Cardiac fibroblast (primary cell): Measurements from ENCODE around the gene BICRA.
"Not testable (repeated sequence)": the region's sequence is repeated elsewhere in the genome, so short reads cannot be mapped to it uniquely, and the experiment has no call there.

Experiments used
- DNase-seq, 2 donors: peaks; one replicate each; pipeline versions ENCODE4 v3.0.0 to v3.0.0-alpha.2; 2010; ENCODE audit warnings: low read depth in 2 of 2
- H3K4me3 ChIP-seq, 2 donors: replicated peaks in 1 of 2; 1 replicate in 1 of 2; 2 replicates in 1 of 2; pipeline ENCODE4 v1.5.1; 2011; ENCODE audit warnings: low read depth in 2 of 2, low read length in 2 of 2, mild to moderate bottlenecking in 2 of 2, moderate library complexity in 1 of 2
- TF ChIP-seq, protein P1 (sequence below): IDR thresholded peaks from one replicate; pipeline ENCODE4 v1.5.1; 2011; ENCODE audit warnings: low read depth, mild to moderate bottlenecking, low read length, inconsistent platforms

Gene BICRA

DNA sequence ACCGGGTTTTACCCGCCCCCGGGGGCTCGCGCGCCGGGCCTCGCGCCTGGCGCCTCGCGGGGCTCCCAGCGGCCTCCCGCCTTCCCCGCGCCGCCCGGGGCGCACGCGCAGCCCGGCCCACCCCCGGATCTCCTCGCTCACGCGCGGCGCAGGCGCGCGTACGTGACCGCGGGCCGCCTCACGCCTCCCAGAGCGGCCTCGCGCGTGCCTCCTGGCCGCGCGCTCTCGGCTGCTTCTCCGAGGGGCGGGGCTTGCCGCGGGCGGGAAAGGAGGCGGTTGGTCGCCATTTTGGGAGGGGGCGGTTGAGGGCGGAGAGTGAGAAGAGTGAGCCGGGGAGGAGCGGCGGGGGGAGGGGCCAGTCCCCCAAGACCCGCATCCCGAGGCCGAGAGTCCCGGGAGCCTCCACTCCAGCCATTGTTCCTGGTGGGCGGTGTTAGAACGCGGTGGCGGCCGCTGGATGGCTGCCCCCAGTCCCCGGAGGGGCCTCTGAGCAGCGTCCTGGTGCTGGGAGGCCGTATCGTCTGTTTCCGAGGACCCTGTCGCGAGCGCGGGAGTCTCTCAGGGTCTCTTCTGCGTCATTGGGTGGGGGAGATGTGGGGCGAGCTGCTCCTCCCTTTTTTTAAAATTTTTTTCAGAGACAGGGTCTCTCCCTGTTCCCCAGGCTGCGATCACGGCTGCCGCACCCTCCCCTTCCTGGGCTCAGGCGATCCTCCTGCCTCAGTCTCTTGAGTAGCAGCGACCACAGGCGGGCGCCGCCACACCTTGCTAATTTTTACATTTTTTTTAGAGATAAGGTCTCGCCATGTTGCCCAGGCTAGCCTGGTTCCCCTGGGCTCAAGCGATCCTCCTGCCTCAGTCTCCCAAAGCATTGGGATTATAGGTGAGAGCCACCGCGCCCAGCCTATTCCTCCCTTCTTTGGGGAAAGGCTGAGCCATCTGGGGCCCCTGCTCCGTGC is 35.6 kb upstream of the BICRA start, which contains the start of gene ZNF541:
Gene ZNF541 (minus strand): TSS at position 78 of the 956 bp plus-strand sequence. CDS start 17,292 bp downstream, outside the sequence.
- peak within 1 kb of the TSS; percentile 45 to 49 for H3K4me3 ChIP-seq
- DNase-seq: peak; percentile 35 to 71
- TF ChIP-seq, protein P1, sequence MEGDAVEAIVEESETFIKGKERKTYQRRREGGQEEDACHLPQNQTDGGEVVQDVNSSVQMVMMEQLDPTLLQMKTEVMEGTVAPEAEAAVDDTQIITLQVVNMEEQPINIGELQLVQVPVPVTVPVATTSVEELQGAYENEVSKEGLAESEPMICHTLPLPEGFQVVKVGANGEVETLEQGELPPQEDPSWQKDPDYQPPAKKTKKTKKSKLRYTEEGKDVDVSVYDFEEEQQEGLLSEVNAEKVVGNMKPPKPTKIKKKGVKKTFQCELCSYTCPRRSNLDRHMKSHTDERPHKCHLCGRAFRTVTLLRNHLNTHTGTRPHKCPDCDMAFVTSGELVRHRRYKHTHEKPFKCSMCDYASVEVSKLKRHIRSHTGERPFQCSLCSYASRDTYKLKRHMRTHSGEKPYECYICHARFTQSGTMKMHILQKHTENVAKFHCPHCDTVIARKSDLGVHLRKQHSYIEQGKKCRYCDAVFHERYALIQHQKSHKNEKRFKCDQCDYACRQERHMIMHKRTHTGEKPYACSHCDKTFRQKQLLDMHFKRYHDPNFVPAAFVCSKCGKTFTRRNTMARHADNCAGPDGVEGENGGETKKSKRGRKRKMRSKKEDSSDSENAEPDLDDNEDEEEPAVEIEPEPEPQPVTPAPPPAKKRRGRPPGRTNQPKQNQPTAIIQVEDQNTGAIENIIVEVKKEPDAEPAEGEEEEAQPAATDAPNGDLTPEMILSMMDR: no peak

DNA sequence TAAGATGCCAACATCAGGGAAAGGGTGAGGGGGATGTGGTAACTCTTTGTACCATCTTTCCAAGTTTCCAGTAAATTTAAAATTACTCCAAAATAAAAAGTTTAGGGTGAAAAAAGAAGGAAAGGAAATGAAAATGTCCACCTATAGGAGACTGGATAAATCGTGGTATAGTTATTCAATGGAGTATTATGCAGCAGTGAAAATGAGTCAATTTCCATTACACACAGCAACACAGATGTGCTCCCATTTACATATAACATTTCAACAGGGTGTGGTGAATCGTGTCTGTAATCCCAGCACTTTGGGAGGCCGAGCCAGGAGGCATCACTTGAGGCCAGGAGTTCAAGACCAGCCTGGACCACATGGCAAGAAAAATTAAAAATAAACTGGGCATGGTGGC is 28.5 kb upstream of the BICRA start:
- TF ChIP-seq, protein P1: no peak
- DNase-seq: no peak
- no peak overlapping the region for H3K4me3 ChIP-seq

DNA sequence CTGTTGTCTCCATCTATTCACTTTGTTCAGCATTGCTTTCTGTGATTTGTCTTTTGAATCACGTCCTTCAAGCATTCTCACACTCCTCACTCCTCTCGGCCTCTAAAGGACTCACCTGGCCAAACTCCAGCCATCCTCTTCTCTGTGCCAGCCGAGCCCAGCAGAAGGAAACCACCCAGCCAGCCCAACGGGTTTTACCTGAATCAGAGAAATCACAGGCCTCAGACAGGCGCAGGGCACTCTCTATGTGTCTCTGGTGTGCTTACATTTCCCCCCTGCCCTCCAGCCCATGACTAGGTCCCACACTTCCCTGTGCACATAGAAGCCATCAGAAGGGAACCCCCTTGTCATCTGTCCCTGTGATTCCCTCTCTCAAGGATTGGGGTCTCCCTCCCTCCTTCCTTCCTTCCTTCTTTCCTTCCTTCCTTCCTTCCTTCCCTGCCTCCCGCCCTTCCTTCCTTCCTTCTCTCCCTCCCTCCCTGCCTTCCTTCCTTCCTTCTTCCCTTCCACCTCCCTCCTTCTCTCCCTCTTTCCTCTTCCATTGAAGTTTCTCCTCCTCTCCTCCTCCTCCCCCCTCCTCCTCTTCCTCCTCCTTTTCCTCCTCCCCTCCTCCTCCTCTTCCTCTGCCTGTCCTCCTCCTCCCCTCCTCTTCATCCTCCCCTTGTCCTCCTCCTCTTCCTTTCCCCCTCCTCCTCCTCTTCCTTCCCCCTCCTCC is 27.2 kb upstream of the BICRA start:
- DNase-seq: no peak
- H3K4me3 ChIP-seq: no peak overlapping the region
- TF ChIP-seq, protein P1: no peak

DNA sequence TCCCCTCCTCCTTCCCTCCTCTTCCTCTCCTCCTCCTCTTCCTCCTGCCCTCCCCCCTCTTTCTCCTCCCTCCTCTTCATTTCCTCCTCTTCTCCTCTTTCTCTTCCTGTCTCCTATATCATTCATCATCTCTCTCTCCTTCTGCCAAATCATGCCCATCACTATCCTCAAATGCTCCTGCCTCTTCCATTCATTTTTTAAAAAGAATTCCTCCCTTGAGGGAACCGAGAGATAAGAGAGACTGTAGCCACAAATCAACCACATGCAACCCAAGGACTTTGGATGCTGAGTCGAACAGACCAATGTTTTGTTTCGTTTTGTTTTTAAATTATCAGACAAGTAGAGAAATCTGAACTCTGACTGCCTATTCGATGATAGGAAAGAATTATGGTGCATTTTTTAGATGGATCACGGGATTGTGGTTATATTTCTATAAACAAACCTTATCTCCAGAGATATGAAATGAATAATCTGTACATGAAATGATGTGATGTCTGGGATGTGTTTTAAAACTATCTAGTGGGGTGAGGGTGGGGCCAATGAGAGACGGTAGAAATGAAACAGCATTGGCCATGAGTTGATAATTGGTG is 26.5 kb upstream of the BICRA start:
- H3K4me3 ChIP-seq: peak overlapping the region in 1 of 2 donors; percentile 17
- peak; percentile 46 to 81 for DNase-seq
- TF ChIP-seq, protein P1: no peak

DNA sequence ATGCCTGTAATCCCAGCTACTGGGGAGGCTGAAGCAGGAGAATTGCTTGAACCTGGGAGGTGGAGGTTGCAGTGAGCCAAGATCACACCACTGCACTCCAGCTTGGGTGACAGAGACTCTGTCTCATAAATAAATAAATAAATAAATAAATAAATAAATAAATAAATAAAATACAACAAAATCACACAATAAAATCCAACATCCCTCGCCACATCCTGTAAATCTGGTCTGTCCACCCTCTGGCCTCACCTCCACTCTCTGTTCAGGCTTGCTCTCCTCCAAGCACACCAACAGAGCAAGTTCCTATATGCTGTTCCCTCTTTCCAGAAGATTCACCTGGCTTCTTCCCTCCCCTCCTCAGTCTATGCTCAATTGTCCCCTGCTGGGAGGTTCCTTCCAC is 25.8 kb upstream of the BICRA start:
- not testable (repeated sequence) for DNase-seq, H3K4me3 ChIP-seq

DNA sequence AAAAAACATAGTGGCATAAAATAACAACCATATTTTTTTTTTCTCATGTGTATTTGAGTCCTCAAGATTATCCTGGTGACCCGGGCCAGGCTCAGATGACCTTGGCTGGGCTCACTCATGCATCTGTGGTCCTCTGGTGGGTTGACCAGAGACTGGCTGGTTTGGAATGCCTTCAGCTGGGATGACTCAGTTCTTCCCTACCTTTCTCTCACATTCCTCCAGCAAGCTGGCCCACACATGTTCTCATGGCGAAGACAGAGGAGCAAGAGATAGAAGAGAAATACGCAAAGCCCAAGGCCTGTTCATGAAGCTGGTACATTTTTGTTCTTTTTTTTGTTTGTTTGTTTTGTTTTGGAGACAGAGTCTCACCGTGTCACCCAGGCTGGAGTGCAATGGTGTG is 21.6 kb upstream of the BICRA start:
- DNase-seq: peak in 1 of 2 donors; percentile 60
- TF ChIP-seq, protein P1: no peak
- H3K4me3 ChIP-seq: no peak overlapping the region

DNA sequence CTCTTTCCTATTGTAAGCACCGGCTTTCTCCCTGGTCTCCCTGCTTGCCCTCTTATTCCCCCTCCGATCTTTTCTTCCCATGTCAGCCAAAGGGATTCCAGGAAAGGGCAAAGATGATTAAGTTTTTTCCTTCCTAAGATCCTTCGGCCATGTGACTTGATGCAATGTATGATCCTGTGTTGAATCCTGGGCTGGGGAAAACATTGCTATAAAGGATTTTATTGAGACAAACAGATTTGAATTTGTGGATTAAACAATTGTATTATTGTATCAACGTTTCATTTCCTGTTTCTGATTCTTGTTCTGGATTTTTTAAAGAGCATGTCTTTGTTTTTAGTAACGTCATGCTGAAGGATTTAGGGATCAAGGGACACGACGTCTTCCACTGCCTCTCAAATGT is 19.1 kb upstream of the BICRA start:
- H3K4me3 ChIP-seq: no peak overlapping the region
- TF ChIP-seq, protein P1: no peak
- no peak for DNase-seq
